Loucy (cell line): ENCODE results near the gene SH2D6.

ENCODE experiments used
- H2AFZ ChIP-seq: fragments of 200-600 bp; sonication (generic); 2 replicates; pipeline ENCODE4 v1.6.0; 2016; ENCODE audit warnings: antibody characterized with exemption, mild to moderate bottlenecking, low read length, moderate library complexity
- H3F3A ChIP-seq: fragments of 200-600 bp; 2 replicates; pipeline ENCODE4 v1.6.0; 2016; ENCODE audit warnings: antibody characterized with exemption, low read depth, mild to moderate bottlenecking
- H3K27me3 ChIP-seq: fragments of 200-600 bp; sonication (generic); 2 replicates; pipeline ENCODE4 v1.6.1; 2014; ENCODE audit warnings: low read length, mild to moderate bottlenecking; ENCODE audit not compliant: insufficient read depth, poor library complexity, severe bottlenecking
- H3K36me3 ChIP-seq: fragments of 200-600 bp; sonication (generic); 2 replicates; pipeline ENCODE4 v1.6.1; 2016; ENCODE audit warnings: low read length; ENCODE audit not compliant: insufficient read depth
- H3K4me1 ChIP-seq: fragments of 200-600 bp; sonication (generic); 2 replicates; pipeline ENCODE4 v1.5.1; 2014; ENCODE audit warnings: low read length, mild to moderate bottlenecking; ENCODE audit not compliant: insufficient read depth, poor library complexity, severe bottlenecking
- H3K4me2 ChIP-seq: fragments of 200-600 bp; sonication (generic); 2 replicates; pipeline ENCODE4 v1.6.0; 2014; ENCODE audit warnings: antibody characterized with exemption, low read length, low read depth, mild to moderate bottlenecking; ENCODE audit not compliant: poor library complexity, severe bottlenecking
- H3K4me3 ChIP-seq: fragments of 200-600 bp; sonication (generic); 2 replicates; pipeline ENCODE4 v1.5.1; 2014; ENCODE audit warnings: low read length, mild to moderate bottlenecking, mixed read lengths; ENCODE audit not compliant: poor library complexity, severe bottlenecking
- H3K79me2 ChIP-seq: fragments of 200-600 bp; sonication (generic); 2 replicates; pipeline ENCODE4 v1.6.1; 2014; ENCODE audit warnings: low read length; ENCODE audit not compliant: insufficient read depth
- H3K9ac ChIP-seq: fragments of 200-600 bp; sonication (generic); 2 replicates; pipeline ENCODE4 v1.6.0; 2014; ENCODE audit warnings: mild to moderate bottlenecking, low read depth, low read length, moderate library complexity; ENCODE audit not compliant: poor library complexity, severe bottlenecking
- H3K9me2 ChIP-seq: fragments of 200-600 bp; sonication (generic); replicated peaks from 2 replicates; pipeline ENCODE4 v1.6.1; 2016; ENCODE audit warnings: low read depth, low read length, mixed read lengths
- H3K9me3 ChIP-seq: fragments of 200-600 bp; sonication (generic); 2 replicates; pipeline ENCODE4 v1.6.1; 2014; ENCODE audit warnings: mild to moderate bottlenecking, antibody characterized with exemption, low read length, low read depth; ENCODE audit not compliant: insufficient read depth
- H4K20me1 ChIP-seq: fragments of 200-600 bp; sonication (generic); 2 replicates; pipeline ENCODE4 v1.6.0; 2014; ENCODE audit warnings: antibody characterized with exemption, low read length, mild to moderate bottlenecking; ENCODE audit not compliant: insufficient read depth, poor library complexity, severe bottlenecking
- EZH2phosphoT487 ChIP-seq: fragments of 200-600 bp; IDR thresholded peaks from 2 replicates; pipeline ENCODE4 v1.6.1; 2018; ENCODE audit warnings: antibody characterized with exemption, mild to moderate bottlenecking, moderate library complexity, borderline replicate concordance
- TF ChIP-seq, protein P1 (sequence below): fragments of 200-600 bp; sonication (generic); conservative IDR thresholded peaks from 2 replicates; pipeline ENCODE4 v1.5.1; 2014; ENCODE audit warnings: mild to moderate bottlenecking, antibody characterized with exemption, low read length

SH2D6 gene

DNA sequence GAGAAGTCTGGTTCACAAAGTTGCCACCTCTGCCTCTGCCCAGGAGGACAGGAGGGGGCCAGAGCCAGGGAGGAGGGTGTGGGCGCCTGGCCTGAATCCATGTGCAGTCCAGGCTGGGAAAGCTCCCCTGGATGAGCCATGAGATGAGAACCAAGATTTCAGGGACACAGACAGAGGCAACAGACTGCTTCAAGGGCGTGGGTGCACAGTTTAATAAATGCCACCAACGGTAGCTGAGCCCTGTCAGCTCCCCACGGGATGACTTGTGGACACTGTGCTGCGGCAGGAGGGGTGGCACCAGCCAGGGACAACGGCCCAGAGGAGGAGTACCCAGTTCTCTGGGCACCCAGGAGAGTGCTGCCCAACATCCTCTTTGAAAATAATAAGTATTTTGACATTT is 23.5 kb upstream of the SH2D6 start:
- Histone ChIP-seq H3K9me3 (no peaks in the 10 kb centered on the region), H3K36me3 (peaks cover 64% of the 10 kb centered on the region; the same call in 1 of the 2 replicates), H3K4me1 (no peaks in the 10 kb centered on the region), H2AFZ (no peak overlapping the region), H3F3A (no peaks in the 10 kb centered on the region), H4K20me1 (no peaks in the 10 kb centered on the region), H3K9me2 (no peaks in the 10 kb centered on the region), H3K79me2 (no peaks in the 10 kb centered on the region), H3K9ac (no peak overlapping the region), H3K4me2 (no peak overlapping the region), H3K4me3 (no peak overlapping the region), H3K27me3 (no peaks in the 10 kb centered on the region)
- TF ChIP-seq EZH2phosphoT487: no peak
- TF ChIP-seq, protein P1, sequence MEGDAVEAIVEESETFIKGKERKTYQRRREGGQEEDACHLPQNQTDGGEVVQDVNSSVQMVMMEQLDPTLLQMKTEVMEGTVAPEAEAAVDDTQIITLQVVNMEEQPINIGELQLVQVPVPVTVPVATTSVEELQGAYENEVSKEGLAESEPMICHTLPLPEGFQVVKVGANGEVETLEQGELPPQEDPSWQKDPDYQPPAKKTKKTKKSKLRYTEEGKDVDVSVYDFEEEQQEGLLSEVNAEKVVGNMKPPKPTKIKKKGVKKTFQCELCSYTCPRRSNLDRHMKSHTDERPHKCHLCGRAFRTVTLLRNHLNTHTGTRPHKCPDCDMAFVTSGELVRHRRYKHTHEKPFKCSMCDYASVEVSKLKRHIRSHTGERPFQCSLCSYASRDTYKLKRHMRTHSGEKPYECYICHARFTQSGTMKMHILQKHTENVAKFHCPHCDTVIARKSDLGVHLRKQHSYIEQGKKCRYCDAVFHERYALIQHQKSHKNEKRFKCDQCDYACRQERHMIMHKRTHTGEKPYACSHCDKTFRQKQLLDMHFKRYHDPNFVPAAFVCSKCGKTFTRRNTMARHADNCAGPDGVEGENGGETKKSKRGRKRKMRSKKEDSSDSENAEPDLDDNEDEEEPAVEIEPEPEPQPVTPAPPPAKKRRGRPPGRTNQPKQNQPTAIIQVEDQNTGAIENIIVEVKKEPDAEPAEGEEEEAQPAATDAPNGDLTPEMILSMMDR: no peak

DNA sequence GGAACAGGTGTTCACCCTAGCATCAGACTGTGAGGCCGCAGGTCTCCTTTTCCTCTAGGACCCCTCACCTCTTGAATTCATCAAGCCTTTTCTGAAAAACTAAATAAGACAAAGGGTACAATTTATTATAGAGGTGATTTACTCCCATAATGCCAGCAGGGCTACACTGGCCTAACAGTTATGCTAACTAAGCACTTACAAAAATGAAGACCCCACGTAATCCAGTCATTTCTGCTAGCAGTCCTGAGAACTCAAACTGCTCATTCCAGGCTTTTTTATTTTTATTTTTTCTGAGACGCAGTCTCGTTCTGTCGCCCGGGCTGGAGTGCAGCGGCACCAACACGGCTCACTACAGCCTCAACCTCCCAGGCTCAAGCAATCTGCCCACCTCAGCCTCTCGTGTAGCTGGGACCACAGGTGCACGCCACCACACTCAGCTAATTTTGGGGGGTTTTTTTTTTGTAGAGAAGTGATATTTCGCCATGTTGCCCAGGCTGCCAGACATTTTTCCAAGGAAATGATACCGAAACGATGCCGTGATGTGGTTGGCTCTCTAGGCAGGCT is 22.5 kb upstream of the SH2D6 start:
- H3K4me2 ChIP-seq: no peak overlapping the region
- H3K4me1 ChIP-seq: no peaks in the 10 kb centered on the region
- no peaks in the 10 kb centered on the region for H3K79me2 ChIP-seq
- H3K9ac ChIP-seq: no peak overlapping the region
- no peak overlapping the region for H3K4me3 ChIP-seq
- peaks cover 64% of the 10 kb centered on the region; the same call in 1 of the 2 replicates for H3K36me3 ChIP-seq
- no peaks in the 10 kb centered on the region for H3K27me3 ChIP-seq
- H3K9me3 ChIP-seq: no peaks in the 10 kb centered on the region
- no peaks in the 10 kb centered on the region for H3K9me2 ChIP-seq
- no peak overlapping the region for H2AFZ ChIP-seq
- no peaks in the 10 kb centered on the region for H3F3A ChIP-seq
- TF ChIP-seq, protein P1: no peak
- TF ChIP-seq EZH2phosphoT487: no peak
- H4K20me1 ChIP-seq: no peaks in the 10 kb centered on the region

DNA sequence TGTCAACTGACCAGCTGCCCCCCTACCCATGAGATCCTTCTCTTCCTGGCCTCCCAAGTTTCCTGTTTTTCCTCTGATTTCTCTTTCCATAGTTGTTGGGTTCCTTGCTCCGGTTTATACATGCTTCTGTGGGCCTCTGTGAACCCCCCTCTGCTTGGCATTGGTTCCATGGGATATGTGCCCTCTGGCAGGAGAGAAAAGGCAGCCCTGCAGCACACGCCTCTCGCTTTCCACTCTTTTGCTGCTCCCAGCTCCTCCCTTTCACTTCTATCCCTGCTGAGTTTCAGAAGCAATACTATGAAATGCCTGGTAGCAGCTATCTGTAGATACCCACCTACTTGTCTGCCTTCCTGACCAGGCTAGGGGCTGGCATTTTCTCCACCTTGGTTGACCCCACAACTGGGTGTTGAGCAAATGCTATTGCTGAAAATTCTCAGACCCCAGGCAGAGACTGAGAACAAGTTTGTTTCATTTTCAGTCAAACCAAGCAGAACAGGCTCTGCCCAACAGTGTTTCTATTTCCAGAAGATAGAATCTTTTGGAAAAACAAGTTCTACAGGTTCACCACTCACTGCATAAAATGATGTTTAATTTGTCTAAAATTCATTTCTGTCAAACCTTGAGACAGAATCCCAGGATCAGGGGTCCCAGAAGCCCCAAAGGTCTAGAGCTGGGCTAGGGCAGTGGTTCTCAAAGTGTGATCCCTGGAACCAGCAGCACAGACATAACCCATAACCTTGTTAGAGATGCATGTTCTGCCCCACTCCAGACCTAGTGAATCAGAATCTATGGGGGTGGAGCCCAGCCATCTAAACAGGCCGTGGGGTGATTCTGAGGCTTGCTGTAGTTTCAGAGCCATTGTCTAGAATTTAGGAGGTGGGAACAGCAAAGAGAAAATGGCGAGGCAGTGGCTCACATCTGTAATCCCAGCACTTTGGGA is 21.7 kb upstream of the SH2D6 start:
- no peak overlapping the region for H3K4me2 ChIP-seq
- TF ChIP-seq, protein P1: no peak
- no peak for TF ChIP-seq EZH2phosphoT487
- no peaks in the 10 kb centered on the region for H3K27me3 ChIP-seq
- H3K9me3 ChIP-seq: no peaks in the 10 kb centered on the region
- H3K4me3 ChIP-seq: no peak overlapping the region
- no peaks in the 10 kb centered on the region for H3F3A ChIP-seq
- no peak overlapping the region for H3K9ac ChIP-seq
- H3K36me3 ChIP-seq: peaks cover 66% of the 10 kb centered on the region; the same call in 1 of the 2 replicates
- H3K9me2 ChIP-seq: no peaks in the 10 kb centered on the region
- no peak overlapping the region for H2AFZ ChIP-seq
- peaks cover 4% of the 10 kb centered on the region; the same call in 1 of the 2 replicates for H3K79me2 ChIP-seq
- H4K20me1 ChIP-seq: no peaks in the 10 kb centered on the region
- no peaks in the 10 kb centered on the region for H3K4me1 ChIP-seq
